Measurements from ENCODE around the gene IWS1.

IWS1 gene

GRCh38 chr2:127486247-127487058 lies 39.8 kb downstream of the IWS1 start:
- no peak for DNase-seq

GRCh38 chr2:127485694-127486071 lies 40.6 kb downstream of the IWS1 start:
- DNase-seq = no peak

- DNase-seq = no peak
Observed at GRCh38 chr2:127485051-127485693, 41.1 kb downstream of the IWS1 start.

GRCh38 chr2:127482031-127482430 lies 44.3 kb downstream of the IWS1 start:
- no peak for DNase-seq

- DNase-seq = peak; percentile 57
Observed at GRCh38 chr2:127479866-127480743, 46.2 kb downstream of the IWS1 start.

GRCh38 chr2:127479219-127479825 lies 47.0 kb downstream of the IWS1 start:
- DNase-seq = no peak

GRCh38 chr2:127475788-127476187 lies 50.5 kb downstream of the IWS1 start:
- DNase-seq = no peak

- no peak for DNase-seq
Observed at GRCh38 chr2:127472268-127472667, 54.0 kb downstream of the IWS1 start.

GRCh38 chr2:127471286-127471988 lies 54.9 kb downstream of the IWS1 start:
- DNase-seq = no peak

- DNase-seq = no peak
Observed at GRCh38 chr2:127469974-127470373, 56.3 kb downstream of the IWS1 start.

GRCh38 chr2:127469051-127469450 lies 57.2 kb downstream of the IWS1 start:
- no peak for DNase-seq

GRCh38 chr2:127465258-127465657 lies 61.0 kb downstream of the IWS1 start:
- no peak for DNase-seq

GRCh38 chr2:127464470-127465257 lies 61.6 kb downstream of the IWS1 start:
- DNase-seq = no peak

GRCh38 chr2:127463155-127463991 lies 62.9 kb downstream of the IWS1 start:
- DNase-seq = peak; percentile 74

GRCh38 chr2:127462461-127462860 lies 63.8 kb downstream of the IWS1 start:
- no peak for DNase-seq

- no peak for DNase-seq
Observed at GRCh38 chr2:127456960-127457359, 69.3 kb downstream of the IWS1 start.

- peak; percentile 49 for DNase-seq
Observed at GRCh38 chr2:127455566-127456493, 70.5 kb downstream of the IWS1 start.

GRCh38 chr2:127454595-127455565 lies 71.4 kb downstream of the IWS1 start:
- DNase-seq = no peak

Data from islet precursor cell (in vitro differentiated cells).